Left lung (tissue), 10 donors: Measurements from ENCODE around the gene ELAPOR2. TPM values are rescaled to one million over a fixed set of nuclear protein-coding genes. Genes with fewer than 3 reads are reported as not detected.
"Not testable (repeated sequence)": the region's sequence is repeated elsewhere in the genome, so short reads cannot be mapped to it uniquely, and the experiment has no call there.

Source experiments
- ATAC-seq: fragments of 200-7000 bp; cut with Tn5 transposase; one replicate; pipeline ENCODE4 v1.9.1; 2020; ENCODE audit warnings: moderate library complexity
- DNase-seq, 4 donors: peaks; one replicate each; pipeline ENCODE4 v3.0.0-alpha.2; 2013 to 2020
- H3K27ac ChIP-seq, 2 donors: fragments of 200-600 bp; sonication (generic) in 1 of 2; one replicate each; pipeline versions ENCODE4 v1.5.0 to v1.8.0; 2020 to 2021
- H3K27me3 ChIP-seq, 2 donors: fragments of 200-600 bp; sonication (generic) in 1 of 2; one replicate each; pipeline versions ENCODE4 v1.5.0 to v1.8.0; 2020 to 2021
- H3K36me3 ChIP-seq, 2 donors: fragments of 200-600 bp; sonication (generic) in 1 of 2; one replicate each; pipeline versions ENCODE4 v1.5.0 to v1.8.0; 2020 to 2021
- H3K4me1 ChIP-seq, 2 donors: fragments of 200-600 bp; one replicate each; pipeline ENCODE4 v1.8.0; 2021
- H3K4me3 ChIP-seq, 2 donors: fragments of 200-600 bp; sonication (generic) in 1 of 2; one replicate each; pipeline versions ENCODE4 v1.5.0 to v1.8.0; 2020 to 2021; ENCODE audit warnings: mild to moderate bottlenecking in 1 of 2
- H3K9me3 ChIP-seq, 2 donors: fragments of 200-600 bp; sonication (generic) in 1 of 2; one replicate each; pipeline versions ENCODE4 v1.5.0 to v1.8.0; 2020 to 2021
- CTCF ChIP-seq, 2 donors: fragments of 200-600 bp; sonication (generic) in 1 of 2; IDR thresholded peaks; one replicate each; pipeline versions ENCODE4 v1.5.0 to v1.8.0; 2021; ENCODE audit warnings: antibody characterized with exemption in 2 of 2
- intact Hi-C, 2 donors: fragments of 100-400 bp; cut with DNase I; formaldehyde crosslinking; loops; one replicate each; pipeline versions ENCODE4 v1.11.2 to v1.14.2; 2022
- polyA plus RNA-seq, 6 donors: library from polyadenylated mRNA; unstranded; fragments of 120-200 nt; gene quantifications; one replicate each; pipeline ENCODE4 v1.2.1, GENCODE V29; 2013; ENCODE audit not compliant: insufficient read length in 6 of 6
- total RNA-seq, 2 donors: library from RNA; stranded (reverse); fragmentation: NEBNext Ultra II Directional; extraction: Animal tissue kit (Norgen Biotek cat#: 25700); gene quantifications; one replicate each; pipeline ENCODE4 v1.2.1, GENCODE V29; 2021
- donor health status: DM: no; HTN: yes; CAD: no.
- donor health status: DM: no; HTN: no; CAD: no.

ELAPOR2 gene
- total and polyA plus RNA-seq, 8 donors, result 27.1 to 87.2 (median 31.9) TPM

GRCh38 chr7:87105401-87105800 is 45.9 kb upstream of the ELAPOR2 start:
- no peak for TF ChIP-seq CTCF (IDR thresholded peaks at IDR 0.05)
- intact Hi-C loops, result no loop called here
- Histone ChIP-seq H3K4me1 (no peaks in the 10 kb centered on the region), H3K9me3 (no peaks in the 10 kb centered on the region), H3K36me3 (no peaks in the 10 kb centered on the region), H3K27me3 (no peaks in the 10 kb centered on the region), H3K27ac (no peak overlapping the region), H3K4me3 (no peak overlapping the region)
- no peak for ATAC-seq
- no peak for DNase-seq

GRCh38 chr7:87100326-87100725 is 40.9 kb upstream of the ELAPOR2 start:
- intact Hi-C loops, result no loop called here
- DNase-seq, result no peak

GRCh38 chr7:87097375-87097774 is 37.9 kb upstream of the ELAPOR2 start:
- H3K4me3 ChIP-seq, H3K36me3 ChIP-seq, DNase-seq, H3K4me1 ChIP-seq, intact Hi-C loops, H3K9me3 ChIP-seq, H3K27me3 ChIP-seq, H3K27ac ChIP-seq, ATAC-seq: not testable (repeated sequence)

More at GRCh38 chr7:87100326-87100725, 40.9 kb upstream of the ELAPOR2 start:
- Histone ChIP-seq H3K9me3 (peaks cover 0 to 2% of the 10 kb centered on the region in 2 donors), H3K4me3 (no peak overlapping the region), H3K36me3 (no peaks in the 10 kb centered on the region), H3K4me1 (no peaks in the 10 kb centered on the region), H3K27ac (no peak overlapping the region), H3K27me3 (no peaks in the 10 kb centered on the region)
- TF ChIP-seq CTCF (IDR thresholded peaks at IDR 0.05), result no peak
- no peak for ATAC-seq

- intact Hi-C loops, result no loop called here
- H3K27me3 ChIP-seq, result no peaks in the 10 kb centered on the region
- peaks cover 0 to 2% of the 10 kb centered on the region in 2 donors for H3K9me3 ChIP-seq
- no peak overlapping the region for H3K27ac ChIP-seq
- ATAC-seq, result no peak
- no peak for TF ChIP-seq CTCF (IDR thresholded peaks at IDR 0.05)
- no peaks in the 10 kb centered on the region for H3K4me1 ChIP-seq
- H3K36me3 ChIP-seq, result no peaks in the 10 kb centered on the region
- DNase-seq, result no peak
- H3K4me3 ChIP-seq, result no peak overlapping the region
These were observed 34.9 kb upstream of the ELAPOR2 start for GRCh38 chr7:87094322-87094721.

- peaks cover 0 to 2% of the 10 kb centered on the region in 2 donors for H3K9me3 ChIP-seq
- no peak overlapping the region for H3K27ac ChIP-seq
- no peaks in the 10 kb centered on the region for H3K4me1 ChIP-seq
- ATAC-seq (no peak), DNase-seq (no peak)
- no peaks in the 10 kb centered on the region for H3K27me3 ChIP-seq
- H3K4me3 ChIP-seq, result no peak overlapping the region
- TF ChIP-seq CTCF (IDR thresholded peaks at IDR 0.05), result no peak
- intact Hi-C loops, result no loop called here
- no peaks in the 10 kb centered on the region for H3K36me3 ChIP-seq
These were observed 33.2 kb upstream of the ELAPOR2 start for GRCh38 chr7:87092568-87093091.

GRCh38 chr7:87091487-87092066 is 32.1 kb upstream of the ELAPOR2 start:
- no peak for DNase-seq
- intact Hi-C loops, result no loop called here
- ATAC-seq, result no peak
- Histone ChIP-seq H3K27me3 (no peaks in the 10 kb centered on the region), H3K9me3 (peaks cover 0 to 2% of the 10 kb centered on the region in 2 donors), H3K4me3 (no peak overlapping the region), H3K27ac (no peak overlapping the region), H3K36me3 (no peaks in the 10 kb centered on the region), H3K4me1 (no peaks in the 10 kb centered on the region)
- TF ChIP-seq CTCF (IDR thresholded peaks at IDR 0.05), result no peak
